Endothelial cell of hepatic sinusoid (primary cell): ENCODE results near the gene TGFB2.

Source experiments
- in situ Hi-C: cut with HindIII; loops from 2 replicates; pipeline ENCODE4 v1.10.0; 2017; ENCODE audit warnings: low sequenced_read_pairs

Gene TGFB2

GRCh38 chr1:218479436-218480115 lies 134.4 kb downstream of the TGFB2 start:
- in situ Hi-C loops, result loop anchor here (5.0 kb wide), 2 partner anchors 87 to 117 kb away; no protein-coding TSS in a partner anchor

GRCh38 chr1:218480137-218480536 lies 135.0 kb downstream of the TGFB2 start:
- in situ Hi-C loops, result loop anchor here (5.0 kb wide), 2 partner anchors 88 to 118 kb away; no protein-coding TSS in a partner anchor

DNA sequence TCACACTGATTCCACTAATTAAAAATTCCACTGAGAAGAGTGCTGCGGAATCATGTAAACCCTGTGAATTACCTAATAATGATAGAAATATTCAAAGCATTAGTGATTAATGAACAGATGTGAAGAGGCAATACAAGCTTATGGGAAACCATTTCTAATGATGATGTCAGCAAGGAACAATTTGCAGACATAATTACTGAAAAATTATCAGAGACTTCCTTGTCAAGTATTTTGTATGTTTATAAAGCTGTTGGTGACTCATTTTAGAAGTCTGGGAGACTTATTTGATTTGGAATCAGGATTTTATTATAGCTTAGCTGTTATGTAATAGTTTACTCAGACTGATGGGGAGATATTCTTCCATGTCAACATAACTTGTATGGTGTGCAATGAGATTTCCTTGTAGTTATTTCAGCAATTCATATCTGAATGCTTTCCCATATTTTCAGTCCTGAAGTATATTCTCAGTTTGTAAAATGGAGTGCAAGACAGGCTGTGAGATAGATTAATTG lies 135.5 kb downstream of the TGFB2 start:
- in situ Hi-C loops, result loop anchor here (5.0 kb wide), 2 partner anchors 88 to 118 kb away; no protein-coding TSS in a partner anchor

DNA sequence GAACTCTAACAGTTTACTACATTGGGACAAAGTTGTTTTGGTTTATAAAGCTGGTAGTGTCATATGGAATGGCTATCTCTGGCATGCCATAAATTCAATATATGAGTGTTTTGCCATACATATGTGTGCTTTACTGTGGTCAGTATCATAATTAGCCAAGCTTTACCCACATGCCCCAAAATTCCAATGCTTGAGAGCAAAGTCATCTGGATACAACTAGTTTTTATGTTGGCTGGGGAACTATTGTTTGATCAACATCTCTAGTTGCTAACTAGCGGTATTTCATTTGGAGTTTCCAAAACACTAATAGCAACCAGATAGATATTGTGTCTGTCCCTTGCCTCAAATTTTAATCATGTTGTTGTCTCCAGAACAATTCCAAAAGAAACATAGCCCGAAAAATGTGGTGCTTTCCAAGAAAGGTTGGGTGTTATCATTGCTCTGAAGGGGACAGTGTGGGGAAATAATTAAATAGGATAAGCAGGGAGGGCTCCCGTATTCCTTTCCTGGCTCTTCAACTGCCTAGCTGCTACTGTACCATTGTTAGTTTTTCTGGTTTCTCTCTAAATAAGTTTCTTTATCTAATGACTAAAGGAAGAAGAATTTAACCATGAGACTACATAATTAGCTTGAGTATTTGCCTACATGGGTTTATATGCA lies 136.1 kb downstream of the TGFB2 start:
- in situ Hi-C loops, result loop anchor here (5.0 kb wide), 2 partner anchors 89 to 119 kb away; no protein-coding TSS in a partner anchor

- in situ Hi-C loops, result loop anchor here (5.0 kb wide), 2 partner anchors 90 to 120 kb away; no protein-coding TSS in a partner anchor
Observed at GRCh38 chr1:218482683-218483082, 137.5 kb downstream of the TGFB2 start.

- in situ Hi-C loops, result no loop called here
Observed at GRCh38 chr1:218485241-218485928, 140.2 kb downstream of the TGFB2 start.

DNA sequence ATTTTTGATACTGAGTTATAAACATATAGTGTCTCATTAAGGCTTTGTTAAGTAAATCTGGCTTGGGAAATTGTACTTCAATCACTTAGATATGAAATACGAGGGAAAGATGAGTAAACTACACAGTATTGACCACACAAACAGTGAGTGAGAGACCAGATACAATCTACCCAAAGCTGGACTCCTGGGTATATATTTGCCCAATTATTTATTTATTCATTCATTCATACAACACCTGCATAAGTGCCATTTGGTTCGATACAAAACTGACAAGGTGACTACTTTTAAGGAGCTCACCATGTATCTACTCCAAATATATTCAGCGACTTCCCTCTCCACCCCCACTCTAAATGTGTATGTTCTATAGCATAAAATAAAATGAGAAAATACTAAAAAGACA lies 143.4 kb downstream of the TGFB2 start:
- in situ Hi-C loops, result no loop called here

DNA sequence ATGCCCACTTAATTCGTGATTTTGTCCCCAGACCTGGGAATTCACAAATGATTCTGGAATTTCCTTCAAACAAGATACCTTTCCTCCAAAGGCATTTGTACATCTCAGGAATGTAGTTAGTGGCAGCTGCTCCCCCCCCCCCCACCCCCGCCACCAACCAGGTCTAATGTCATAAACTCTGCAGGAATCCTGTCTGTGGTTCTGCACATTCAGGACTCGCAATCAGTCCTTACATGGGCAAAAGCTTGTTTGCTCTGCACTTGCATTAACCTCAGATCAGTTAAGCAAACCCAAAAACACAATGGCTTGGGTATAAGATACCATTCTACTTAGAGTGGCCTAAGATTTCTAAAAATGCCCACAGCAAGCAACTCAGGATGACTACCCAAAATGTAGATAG lies 143.8 kb downstream of the TGFB2 start:
- in situ Hi-C loops, result no loop called here

GRCh38 chr1:218490406-218490922 lies 145.3 kb downstream of the TGFB2 start:
- in situ Hi-C loops, result no loop called here

DNA sequence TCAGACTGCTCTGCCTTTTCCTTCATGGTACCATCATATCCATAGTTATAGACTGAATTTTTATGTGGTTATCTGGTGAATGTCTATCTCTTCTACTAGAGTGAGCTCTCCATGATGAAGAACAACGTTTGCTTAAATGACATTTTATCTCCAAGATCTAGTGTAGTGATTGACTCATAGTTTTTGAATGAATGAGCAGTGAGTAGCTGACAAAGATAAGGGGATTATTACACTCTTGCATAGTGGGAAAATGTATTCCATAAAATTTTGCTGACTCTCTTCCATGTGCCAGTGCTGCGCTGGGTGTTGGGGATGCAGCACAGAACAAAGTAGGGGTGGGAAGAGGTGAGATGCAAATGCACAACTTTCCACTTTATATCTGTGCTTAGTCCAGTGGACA lies 147.7 kb downstream of the TGFB2 start:
- in situ Hi-C loops, result no loop called here

DNA sequence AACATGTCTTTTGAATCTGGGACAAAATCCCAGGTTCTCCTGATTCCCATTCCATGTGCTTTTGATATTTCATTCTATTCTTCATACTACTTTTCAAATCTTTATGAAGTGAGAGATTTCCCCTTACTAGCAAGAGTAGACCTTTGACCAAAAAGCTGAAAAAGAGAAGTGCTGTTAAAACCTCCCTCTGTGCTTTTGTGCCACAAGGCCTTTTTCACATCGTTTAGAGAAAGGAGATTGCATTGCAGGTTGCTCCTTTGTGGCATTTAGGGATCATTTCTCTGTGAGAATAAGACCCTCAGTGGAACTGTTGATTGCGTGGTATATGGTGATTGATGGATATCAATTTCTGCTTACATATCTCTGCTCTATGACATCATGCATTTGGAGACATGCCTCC lies 148.8 kb downstream of the TGFB2 start:
- in situ Hi-C loops, result no loop called here
